Activated naive CD4-positive, alpha-beta T cell treated with anti-CD3 and anti-CD28 coated beads, Interleukin-2, amount 50 U/mL, for 72 hours (primary cell): ENCODE data around the gene MAP2K7. TPM values are rescaled to one million over a fixed set of nuclear protein-coding genes. Genes with fewer than 3 reads are reported as not detected.

Experiments used
- ATAC-seq, 2 donors: fragments of 150-1000 bp; cut with Tn5 transposase; 2 replicates each; pipeline ENCODE4 v1.10.0; 2021; ENCODE audit warnings: mild to moderate bottlenecking in 2 of 2, moderate library complexity in 2 of 2
- DNase-seq, 2 donors: peaks; one replicate each; pipeline ENCODE4 v3.0.0; 2021 to 2022; ENCODE audit warnings: low spot score in 2 of 2
- H3K27ac Mint-ChIP-seq, 2 donors: one replicate each; pipeline ENCODE4 v1.8.0; 2022; ENCODE audit warnings: mild to moderate bottlenecking in 2 of 2, mixed read lengths in 2 of 2
- H3K36me3 Mint-ChIP-seq, 2 donors: one replicate each; pipeline ENCODE4 v1.8.0; 2022; ENCODE audit warnings: mixed read lengths in 2 of 2
- H3K9me3 Mint-ChIP-seq, 2 donors: one replicate each; pipeline ENCODE4 v1.8.0; 2022; ENCODE audit warnings: mixed read lengths in 2 of 2
- total RNA-seq, 2 donors: library from RNA; stranded (reverse); gene quantifications; one replicate each; pipeline ENCODE4 v1.2.3, GENCODE V29; 2022

MAP2K7 gene
- total RNA-seq, 2 donors from 2014 or later: 38.4 to 55.3 TPM

GRCh38 chr19:7895565-7895964, 8.1 kb upstream of the MAP2K7 start:
- ATAC-seq (no peak), DNase-seq (no peak)
- Mint-ChIP-seq H3K27ac (no peak overlapping the region), H3K9me3 (no peaks in the 10 kb centered on the region), H3K36me3 (no peaks in the 10 kb centered on the region)

- DNase-seq (no peak), ATAC-seq (no peak)
- Mint-ChIP-seq H3K27ac (no peak overlapping the region), H3K36me3 (no peaks in the 10 kb centered on the region), H3K9me3 (no peaks in the 10 kb centered on the region)
Observed at GRCh38 chr19:7897292-7897691, 6.4 kb upstream of the MAP2K7 start.

GRCh38 chr19:7898967-7899366, 4.7 kb upstream of the MAP2K7 start:
- DNase-seq (no peak), ATAC-seq (no peak)
- Mint-ChIP-seq H3K36me3 (no peaks in the 10 kb centered on the region), H3K27ac (no peak overlapping the region), H3K9me3 (no peaks in the 10 kb centered on the region)

GRCh38 chr19:7899751-7900378, 3.8 kb upstream of the MAP2K7 start:
- ATAC-seq (no peak), DNase-seq (no peak)
- Mint-ChIP-seq H3K9me3 (no peaks in the 10 kb centered on the region), H3K36me3 (peaks cover 5% of the 10 kb centered on the region in 2 donors), H3K27ac (no peak overlapping the region)

GRCh38 chr19:7900401-7900870, 3.2 kb upstream of the MAP2K7 start:
- Mint-ChIP-seq H3K27ac (no peak overlapping the region), H3K36me3 (peaks cover 10% of the 10 kb centered on the region in 2 donors), H3K9me3 (no peaks in the 10 kb centered on the region)
- no peak for DNase-seq
- ATAC-seq: no peak

- DNase-seq: no peak
- no peaks in the 10 kb centered on the region for H3K9me3 Mint-ChIP-seq
- ATAC-seq: no peak
- peaks cover 10% of the 10 kb centered on the region in 2 donors for H3K36me3 Mint-ChIP-seq
- no peak overlapping the region for H3K27ac Mint-ChIP-seq
Observed at GRCh38 chr19:7900931-7901330, 2.7 kb upstream of the MAP2K7 start.

- no peaks in the 10 kb centered on the region for H3K9me3 Mint-ChIP-seq
- DNase-seq (no peak), ATAC-seq (no peak)
- no peak overlapping the region for H3K27ac Mint-ChIP-seq
- H3K36me3 Mint-ChIP-seq: peaks cover 10% of the 10 kb centered on the region in 2 donors
Observed at GRCh38 chr19:7901337-7901736, 2.3 kb upstream of the MAP2K7 start.

GRCh38 chr19:7902796-7903243, 857 bp upstream of the MAP2K7 start:
- peak overlapping the region; percentile 96 to 97 for H3K27ac Mint-ChIP-seq
- peaks cover 10% of the 10 kb centered on the region in 2 donors for H3K36me3 Mint-ChIP-seq
- ATAC-seq (no peak), DNase-seq (no peak)
- no peaks in the 10 kb centered on the region for H3K9me3 Mint-ChIP-seq

GRCh38 chr19:7904074-7905020, 670 bp downstream of the MAP2K7 start:
- Mint-ChIP-seq H3K27ac (peak overlapping the region; percentile 95 to 96), H3K9me3 (no peaks in the 10 kb centered on the region), H3K36me3 (peaks cover 10% of the 10 kb centered on the region in 2 donors)
- DNase-seq (peak in 1 of 2 donors; percentile 66), ATAC-seq (peak; percentile 62)

- no peak for ATAC-seq
- peaks cover 10% of the 10 kb centered on the region in 2 donors for H3K36me3 Mint-ChIP-seq
- no peaks in the 10 kb centered on the region for H3K9me3 Mint-ChIP-seq
- peak overlapping the region; percentile 95 to 96 for H3K27ac Mint-ChIP-seq
- DNase-seq: peak in 1 of 2 donors; percentile 60
Observed at GRCh38 chr19:7905268-7905667, 1.6 kb downstream of the MAP2K7 start.

- Mint-ChIP-seq H3K27ac (peak overlapping the region; percentile 50 to 96), H3K9me3 (no peaks in the 10 kb centered on the region), H3K36me3 (peaks cover 10% of the 10 kb centered on the region in 2 donors)
- no peak for DNase-seq
- no peak for ATAC-seq
Observed at GRCh38 chr19:7905859-7906258, 2.2 kb downstream of the MAP2K7 start.

GRCh38 chr19:7907122-7907521, 3.4 kb downstream of the MAP2K7 start:
- ATAC-seq: no peak
- H3K36me3 Mint-ChIP-seq: peaks cover 10% of the 10 kb centered on the region in 2 donors
- peak overlapping the region in 1 of 2 donors; percentile 60 for H3K27ac Mint-ChIP-seq
- no peaks in the 10 kb centered on the region for H3K9me3 Mint-ChIP-seq
- no peak for DNase-seq

- Mint-ChIP-seq H3K36me3 (peaks cover 10% of the 10 kb centered on the region in 2 donors), H3K27ac (no peak overlapping the region), H3K9me3 (no peaks in the 10 kb centered on the region)
- no peak for ATAC-seq
- DNase-seq: no peak
Observed at GRCh38 chr19:7907544-7907943, 3.9 kb downstream of the MAP2K7 start.

GRCh38 chr19:7908078-7908699, 4.5 kb downstream of the MAP2K7 start:
- no peaks in the 10 kb centered on the region for H3K9me3 Mint-ChIP-seq
- DNase-seq (peak in 1 of 2 donors; percentile 54), ATAC-seq (no peak)
- peaks cover 10 to 15% of the 10 kb centered on the region in 2 donors for H3K36me3 Mint-ChIP-seq
- no peak overlapping the region for H3K27ac Mint-ChIP-seq

- DNase-seq (peak in 1 of 2 donors; percentile 56), ATAC-seq (no peak)
- peaks cover 10 to 15% of the 10 kb centered on the region in 2 donors for H3K36me3 Mint-ChIP-seq
- H3K9me3 Mint-ChIP-seq: no peaks in the 10 kb centered on the region
- no peak overlapping the region for H3K27ac Mint-ChIP-seq
Observed at GRCh38 chr19:7908742-7909461, 5.2 kb downstream of the MAP2K7 start.

- Mint-ChIP-seq H3K36me3 (peaks cover 8 to 12% of the 10 kb centered on the region in 2 donors), H3K27ac (no peak overlapping the region), H3K9me3 (no peaks in the 10 kb centered on the region)
- no peak for ATAC-seq
- no peak for DNase-seq
Observed at GRCh38 chr19:7909471-7910067, 5.9 kb downstream of the MAP2K7 start.
